HG03378 (cell line): ENCODE results near the gene GRB10.

Experiments
- ATAC-seq: cut with Tn5 transposase; IDR thresholded peaks from one replicate; pipeline ENCODE4 v1.9.1; 2021; ENCODE audit warnings: mild to moderate bottlenecking, moderate library complexity; ENCODE audit not compliant: unreplicated experiment

GRB10 gene

GRCh38 chr7:50721661-50722259 lies 60.9 kb downstream of the GRB10 start:
- ATAC-seq = no peak

- no peak for ATAC-seq
Measured at GRCh38 chr7:50721160-50721559, 61.5 kb downstream of the GRB10 start.

GRCh38 chr7:50720295-50720694 lies 62.4 kb downstream of the GRB10 start:
- no peak for ATAC-seq

- no peak for ATAC-seq
Measured at GRCh38 chr7:50718876-50719275, 63.8 kb downstream of the GRB10 start.

GRCh38 chr7:50718311-50718710 lies 64.4 kb downstream of the GRB10 start:
- no peak for ATAC-seq

- no peak for ATAC-seq
Measured at GRCh38 chr7:50717181-50717580, 65.5 kb downstream of the GRB10 start.

GRCh38 chr7:50714857-50715256 lies 67.8 kb downstream of the GRB10 start:
- no peak for ATAC-seq

GRCh38 chr7:50713123-50713965 lies 69.4 kb downstream of the GRB10 start:
- no peak for ATAC-seq

- no peak for ATAC-seq
Measured at GRCh38 chr7:50712252-50713122, 70.2 kb downstream of the GRB10 start.

GRCh38 chr7:50711271-50712175 lies 71.2 kb downstream of the GRB10 start:
- no peak for ATAC-seq

- ATAC-seq = no peak
Measured at GRCh38 chr7:50710441-50711154, 72.1 kb downstream of the GRB10 start.

GRCh38 chr7:50709151-50709550 lies 73.5 kb downstream of the GRB10 start:
- ATAC-seq = no peak

GRCh38 chr7:50707236-50708006 lies 75.3 kb downstream of the GRB10 start:
- ATAC-seq = no peak

GRCh38 chr7:50706469-50706937 lies 76.2 kb downstream of the GRB10 start:
- no peak for ATAC-seq

GRCh38 chr7:50704844-50705243 lies 77.9 kb downstream of the GRB10 start:
- no peak for ATAC-seq

GRCh38 chr7:50703654-50704053 lies 79.0 kb downstream of the GRB10 start:
- ATAC-seq = no peak

GRCh38 chr7:50699143-50699542 lies 83.6 kb downstream of the GRB10 start:
- no peak for ATAC-seq

GRCh38 chr7:50697748-50698147 lies 84.9 kb downstream of the GRB10 start:
- no peak for ATAC-seq
